Esophagus squamous epithelium (tissue), 5 donors: ENCODE results near the gene CHST3. TPM values are rescaled to one million over a fixed set of nuclear protein-coding genes. Genes with fewer than 3 reads are reported as not detected.

Source experiments
- DNase-seq: peaks from one replicate; lab custom pipeline; 2025; lab: John Stamatoyannopoulos, UW
- H3K27ac ChIP-seq, 4 donors: fragments of 200-600 bp; sonication (generic); one replicate each; pipeline ENCODE4 v1.5.1; 2016 to 2019; ENCODE audit warnings: mild to moderate bottlenecking in 1 of 4
- H3K27me3 ChIP-seq, 4 donors: fragments of 200-600 bp; sonication (generic); 1 replicate in 3 of 4; 2 replicates in 1 of 4; pipeline versions ENCODE4 v1.5.1 to v1.6.0; 2017 to 2021; ENCODE audit warnings: antibody characterized with exemption in 1 of 4
- H3K36me3 ChIP-seq, 3 donors: fragments of 200-600 bp; sonication (generic); one replicate each; pipeline ENCODE4 v1.5.1; 2016 to 2019
- H3K4me1 ChIP-seq, 3 donors: fragments of 200-600 bp; sonication (generic); one replicate each; pipeline ENCODE4 v1.5.1; 2017 to 2019
- H3K4me3 ChIP-seq, 4 donors: fragments of 200-600 bp; sonication (generic); 1 replicate in 3 of 4; 2 replicates in 1 of 4; pipeline ENCODE4 v1.5.1; 2016 to 2019; ENCODE audit warnings: mild to moderate bottlenecking in 2 of 4, moderate library complexity in 1 of 4
- H3K9me3 ChIP-seq, 3 donors: fragments of 200-600 bp; sonication (generic); one replicate each; pipeline ENCODE4 v1.5.1; 2016 to 2019
- POLR2A ChIP-seq, 4 donors: fragments of 450-650 bp; IDR thresholded peaks; one replicate each; pipeline ENCODE4 v1.6.1; 2017; ENCODE audit warnings: antibody characterized with exemption in 4 of 4, mild to moderate bottlenecking in 4 of 4, moderate library complexity in 3 of 4
- WGBS, 2 donors: methylation state at CpG; one replicate each; pipeline ENCODE4 v1.1.5; 2018; 5-methylcytosine and 5-hydroxymethylcytosine counted together
- intact Hi-C: fragments of 100-400 bp; cut with DNase I; formaldehyde crosslinking; loops from one replicate; pipeline ENCODE4 v1.15.0; 2022
- total RNA-seq, 4 donors: library from RNA; depleted of rRNA; stranded (reverse); fragments of >200 nt; gene quantifications; one replicate each; pipeline ENCODE4 v1.1.0, GENCODE V29; 2016
- TF ChIP-seq, protein P1 (sequence below), 6 experiments: fragments of 450-650 bp in 4 of 6; fragments of 200-600 bp in 2 of 6; sonication (generic) in 2 of 6; IDR thresholded peaks; one replicate each; pipeline ENCODE4 v1.5.1; 2016 to 2019; ENCODE audit warnings: antibody characterized with exemption in 6 of 6, mild to moderate bottlenecking in 4 of 6, moderate library complexity in 4 of 6
- donor health status: DM: yes; HTN: yes; CAD: no.

Gene CHST3
- total RNA-seq, 4 donors from 2014 or later: 5.3 to 15.4 (median 9.6) TPM

DNA sequence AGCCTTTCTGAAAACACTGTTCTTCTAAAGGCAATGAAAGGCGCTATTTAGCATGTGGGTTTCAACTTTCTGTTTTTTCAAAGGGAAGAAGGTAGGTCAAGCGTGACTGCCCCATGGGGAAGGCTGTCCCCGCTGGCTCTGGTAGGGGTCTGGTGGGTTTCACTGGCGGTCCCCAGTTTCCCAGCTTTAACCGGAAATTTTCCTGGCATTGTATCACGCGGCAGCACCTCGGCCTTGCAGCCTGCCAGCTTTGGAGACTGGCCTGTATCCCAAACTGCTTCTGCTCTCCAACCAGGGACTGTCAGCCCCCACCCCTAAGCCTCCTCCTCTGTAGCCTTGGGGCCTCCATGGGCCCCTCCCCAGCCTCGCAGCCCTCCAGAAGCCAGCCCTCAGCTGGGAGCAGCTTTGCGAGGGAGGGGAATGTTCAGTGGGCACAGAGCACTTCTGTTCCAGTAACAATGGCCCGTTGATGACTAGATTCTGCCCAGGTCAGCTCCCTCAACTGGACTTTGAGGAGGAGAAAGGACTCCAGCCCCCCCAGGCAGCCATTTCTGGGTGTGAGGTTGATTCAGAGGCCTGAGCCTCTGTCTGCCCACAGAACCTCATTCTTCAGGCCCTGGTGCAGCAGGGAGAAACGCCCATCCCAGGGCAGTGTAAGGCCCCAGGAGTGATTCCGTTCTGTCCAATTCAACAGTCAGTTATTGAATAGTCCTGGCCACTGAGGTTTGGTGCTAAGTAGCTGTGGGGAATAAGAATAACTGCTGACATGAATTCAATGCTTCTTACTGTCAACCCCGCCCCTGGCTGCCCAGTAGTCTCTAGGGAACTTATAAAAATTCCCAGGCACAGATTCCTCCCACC, 17.1 kb downstream of the CHST3 start:
- TF ChIP-seq, protein P1, sequence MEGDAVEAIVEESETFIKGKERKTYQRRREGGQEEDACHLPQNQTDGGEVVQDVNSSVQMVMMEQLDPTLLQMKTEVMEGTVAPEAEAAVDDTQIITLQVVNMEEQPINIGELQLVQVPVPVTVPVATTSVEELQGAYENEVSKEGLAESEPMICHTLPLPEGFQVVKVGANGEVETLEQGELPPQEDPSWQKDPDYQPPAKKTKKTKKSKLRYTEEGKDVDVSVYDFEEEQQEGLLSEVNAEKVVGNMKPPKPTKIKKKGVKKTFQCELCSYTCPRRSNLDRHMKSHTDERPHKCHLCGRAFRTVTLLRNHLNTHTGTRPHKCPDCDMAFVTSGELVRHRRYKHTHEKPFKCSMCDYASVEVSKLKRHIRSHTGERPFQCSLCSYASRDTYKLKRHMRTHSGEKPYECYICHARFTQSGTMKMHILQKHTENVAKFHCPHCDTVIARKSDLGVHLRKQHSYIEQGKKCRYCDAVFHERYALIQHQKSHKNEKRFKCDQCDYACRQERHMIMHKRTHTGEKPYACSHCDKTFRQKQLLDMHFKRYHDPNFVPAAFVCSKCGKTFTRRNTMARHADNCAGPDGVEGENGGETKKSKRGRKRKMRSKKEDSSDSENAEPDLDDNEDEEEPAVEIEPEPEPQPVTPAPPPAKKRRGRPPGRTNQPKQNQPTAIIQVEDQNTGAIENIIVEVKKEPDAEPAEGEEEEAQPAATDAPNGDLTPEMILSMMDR (IDR thresholded peaks at IDR 0.05): no peak
- no peak for TF ChIP-seq POLR2A (IDR thresholded peaks at IDR 0.05)
- 49 to 53% methylated on average over 3 to 10 of the region's 14 CpGs for WGBS, 2 donors
- Histone ChIP-seq H3K27me3 (no peaks in the 10 kb centered on the region), H3K36me3 (peaks cover 0 to 4% (median 0%) of the 10 kb centered on the region in 3 donors), H3K4me3 (peak overlapping the region in 1 of 4 donors; percentile 24), H3K4me1 (peaks cover 45 to 100% (median 86%) of the 10 kb centered on the region in 3 donors), H3K9me3 (no peaks in the 10 kb centered on the region), H3K27ac (peak overlapping the region in 3 of 4 donors; percentile 64 to 86 (median 86))
- DNase-seq: no peak
- intact Hi-C loops: no loop called here

DNA sequence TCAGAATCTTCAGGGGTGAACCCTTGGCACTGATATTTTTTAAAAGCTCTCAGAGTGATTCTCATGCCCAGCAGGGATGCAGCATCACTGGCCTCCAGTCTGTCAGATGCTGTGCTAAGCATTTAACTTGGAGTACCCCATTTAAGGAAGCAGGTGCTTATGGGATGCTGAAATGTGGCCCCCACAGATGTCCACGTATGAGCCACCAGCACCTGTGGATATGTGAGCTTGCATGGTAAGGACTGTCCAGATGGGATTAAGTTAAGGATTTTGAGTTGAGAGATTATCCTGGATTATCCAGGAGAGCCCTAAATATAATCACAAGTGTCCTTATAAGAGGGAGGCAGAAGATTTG, 17.7 kb downstream of the CHST3 start:
- intact Hi-C loops: no loop called here
- TF ChIP-seq, protein P1 (IDR thresholded peaks at IDR 0.05): no peak
- TF ChIP-seq POLR2A (IDR thresholded peaks at IDR 0.05): no peak
- Histone ChIP-seq H3K36me3 (peaks cover 0 to 4% (median 0%) of the 10 kb centered on the region in 3 donors), H3K9me3 (no peaks in the 10 kb centered on the region), H3K4me1 (peaks cover 42 to 100% (median 86%) of the 10 kb centered on the region in 3 donors), H3K27ac (peak overlapping the region in 3 of 4 donors; percentile 64 to 86 (median 86)), H3K4me3 (no peak overlapping the region), H3K27me3 (no peaks in the 10 kb centered on the region)
- DNase-seq: no peak
- 40 to 73% methylated on average over 1 of the region's 1 CpG for WGBS, 2 donors

DNA sequence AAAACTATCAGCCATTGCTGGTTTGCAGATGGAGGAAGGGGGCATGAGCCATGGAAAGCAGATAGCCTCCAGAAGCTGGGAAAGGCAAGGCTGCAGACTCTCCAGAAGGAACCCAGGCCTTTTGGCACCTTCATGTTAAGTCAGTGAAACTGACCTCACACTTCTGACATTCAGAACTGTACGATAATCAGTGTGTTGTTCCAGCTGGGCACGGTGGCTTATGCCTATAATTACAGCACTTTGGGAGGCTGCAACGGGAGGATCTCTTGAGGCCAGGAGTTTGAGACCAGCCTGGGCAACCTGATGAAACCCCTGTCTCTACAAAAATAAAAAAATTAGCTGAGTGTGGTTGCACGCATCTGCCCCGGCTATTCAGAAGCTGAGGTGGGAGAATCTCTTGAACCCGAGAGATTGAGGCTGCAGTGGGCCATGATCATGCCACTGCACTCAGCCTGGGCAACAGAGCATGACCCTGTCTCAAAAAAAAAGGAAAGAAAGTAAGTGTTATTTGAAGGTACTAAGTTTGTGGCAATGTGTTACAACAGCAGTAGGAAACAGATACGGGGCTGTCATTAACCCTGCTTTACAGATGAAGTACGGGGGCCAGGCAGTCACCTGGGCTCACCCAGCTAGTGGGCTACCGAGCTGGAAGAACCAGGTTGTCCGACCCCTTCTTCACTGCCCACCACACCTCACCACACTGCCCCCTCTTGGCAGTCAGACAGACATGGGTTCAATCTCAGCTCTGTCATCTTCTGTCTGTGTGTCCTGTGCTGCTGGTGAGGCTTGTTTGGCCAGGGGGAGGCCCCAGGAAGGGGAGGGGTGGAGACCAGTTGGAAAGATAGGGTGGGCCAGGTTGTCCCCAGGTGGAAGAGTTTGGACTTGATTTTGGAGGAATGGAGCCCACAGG, 18.3 kb downstream of the CHST3 start:
- 67 to 88% methylated on average over 9 of the region's 10 CpGs for WGBS, 2 donors
- TF ChIP-seq, protein P1 (IDR thresholded peaks at IDR 0.05): no peak
- no peak for TF ChIP-seq POLR2A (IDR thresholded peaks at IDR 0.05)
- Histone ChIP-seq H3K9me3 (no peaks in the 10 kb centered on the region), H3K36me3 (peaks cover 0 to 4% (median 0%) of the 10 kb centered on the region in 3 donors), H3K4me3 (no peak overlapping the region), H3K27me3 (no peaks in the 10 kb centered on the region), H3K4me1 (peaks cover 42 to 100% (median 86%) of the 10 kb centered on the region in 3 donors), H3K27ac (peak overlapping the region in 3 of 4 donors; percentile 64 to 86 (median 86))
- intact Hi-C loops: no loop called here
- no peak for DNase-seq

DNA sequence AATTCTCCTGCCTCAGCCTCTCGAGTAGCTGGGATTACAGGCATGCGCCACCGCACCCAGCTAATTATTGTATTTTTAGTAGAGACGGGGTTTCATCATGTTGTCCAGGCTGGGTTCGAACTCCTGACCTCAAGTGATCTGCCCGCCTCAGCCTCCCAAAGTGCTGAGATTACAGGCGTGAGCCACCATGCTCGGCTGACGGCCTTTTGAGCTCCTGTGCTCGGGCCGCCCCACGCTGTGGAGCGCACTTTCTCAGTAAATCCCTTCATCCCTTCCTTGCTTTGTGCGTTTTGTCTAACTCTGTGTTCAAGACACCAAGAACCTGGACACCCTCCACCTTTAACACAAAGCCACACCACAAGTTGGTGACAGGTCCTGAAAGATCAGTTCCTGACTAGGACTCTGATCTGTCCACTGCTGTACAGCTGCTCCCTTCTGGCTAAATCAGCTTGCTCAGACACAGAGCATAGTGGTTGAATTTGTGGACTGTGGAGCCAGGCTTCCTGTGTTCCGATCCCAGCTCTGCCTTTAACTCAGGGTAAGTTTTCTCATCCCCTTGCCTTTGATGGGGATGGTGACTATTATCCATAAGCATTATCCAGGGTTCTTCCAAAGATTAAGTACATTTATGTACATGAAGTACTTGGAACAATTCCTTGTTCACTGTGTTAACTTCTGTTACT, 20.1 kb downstream of the CHST3 start:
- TF ChIP-seq, protein P1 (IDR thresholded peaks at IDR 0.05): no peak
- TF ChIP-seq POLR2A (IDR thresholded peaks at IDR 0.05): no peak
- Histone ChIP-seq H3K4me3 (no peak overlapping the region), H3K9me3 (no peaks in the 10 kb centered on the region), H3K4me1 (peaks cover 36 to 90% (median 79%) of the 10 kb centered on the region in 3 donors), H3K36me3 (peaks cover 0 to 4% (median 0%) of the 10 kb centered on the region in 3 donors), H3K27ac (peak overlapping the region; percentile 1 to 88 (median 72)), H3K27me3 (no peaks in the 10 kb centered on the region)
- DNase-seq: no peak
- WGBS, 2 donors: 88% methylated on average over 14 of the region's 15 CpGs
- intact Hi-C loops: no loop called here
